GM12801 (cell line): Measurements from ENCODE around the gene UQCC5.

Experiments used
- CTCF ChIP-seq: IDR thresholded peaks from one replicate; pipeline ENCODE4 v1.5.1; 2011; ENCODE audit warnings: control low read depth; ENCODE audit not compliant: insufficient read length; ENCODE audit errors: extremely low read depth

UQCC5 gene

DNA sequence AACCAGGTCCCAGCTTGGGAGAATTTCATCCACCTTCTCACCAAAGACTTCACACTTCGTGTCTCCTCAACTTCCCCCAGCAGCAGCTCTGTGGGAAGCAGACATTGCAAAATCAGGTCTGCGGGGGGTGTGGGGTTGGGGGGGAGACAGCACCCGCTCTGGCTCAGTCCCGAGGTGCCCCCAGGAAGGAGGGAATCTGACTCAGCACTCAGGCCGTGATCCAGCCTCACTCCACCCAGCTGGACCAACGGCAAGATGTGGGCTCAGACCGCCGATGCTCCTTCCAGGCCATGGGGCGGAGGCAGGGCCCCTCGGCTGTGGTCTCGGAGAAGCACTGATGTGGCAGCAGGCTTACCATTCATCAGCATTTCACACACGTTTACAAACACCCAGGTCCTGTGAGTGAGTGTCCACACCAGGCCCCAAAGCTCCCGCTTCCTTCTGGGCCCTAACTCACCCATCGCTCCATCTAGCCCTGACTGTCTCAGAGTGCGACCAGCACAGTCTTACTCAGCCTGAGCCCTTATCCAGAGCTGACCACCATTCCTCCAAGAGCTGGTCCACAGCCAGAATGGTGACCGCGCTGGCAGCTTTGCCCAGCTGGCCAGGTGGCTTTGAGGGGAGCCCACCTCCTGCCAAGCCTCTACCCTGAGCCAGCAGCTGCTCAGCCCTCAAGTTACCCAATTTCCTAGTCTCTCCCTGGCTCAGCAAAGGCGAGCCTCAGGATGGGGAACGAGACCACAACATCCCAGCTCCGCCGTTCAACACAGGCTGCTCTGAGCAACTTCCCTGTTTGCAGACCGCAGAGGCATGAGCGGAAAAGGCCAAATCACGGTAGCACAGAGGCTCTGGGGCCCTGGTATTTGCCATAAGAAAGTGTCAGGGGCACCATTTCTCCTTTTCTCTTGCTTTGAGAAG, 38.0 kb upstream of the UQCC5 start:
- TF ChIP-seq CTCF, result no peak

DNA sequence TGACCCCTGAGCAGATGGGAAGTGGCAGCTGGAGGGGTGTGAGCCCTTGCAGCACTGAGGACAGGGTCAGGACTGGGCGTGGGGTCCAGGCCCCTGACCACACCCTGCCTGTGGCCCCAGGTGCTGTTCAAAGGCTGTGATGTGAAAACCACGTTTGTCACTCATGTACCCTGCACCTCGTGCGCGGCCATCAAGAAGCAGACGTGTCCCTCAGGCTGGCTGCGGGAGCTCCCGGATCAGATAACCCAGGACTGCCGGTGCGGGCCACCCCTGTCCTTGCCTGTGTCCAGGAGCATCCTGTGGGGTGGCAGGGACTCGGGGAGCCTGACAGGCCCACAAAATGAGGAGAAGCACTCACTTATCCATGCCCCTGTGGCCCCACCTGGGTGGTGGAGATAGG, 35.4 kb upstream of the UQCC5 start:
- TF ChIP-seq CTCF, result no peak

GRCh38 chr3:52502001-52502400, 34.4 kb upstream of the UQCC5 start:
- no peak for TF ChIP-seq CTCF

DNA sequence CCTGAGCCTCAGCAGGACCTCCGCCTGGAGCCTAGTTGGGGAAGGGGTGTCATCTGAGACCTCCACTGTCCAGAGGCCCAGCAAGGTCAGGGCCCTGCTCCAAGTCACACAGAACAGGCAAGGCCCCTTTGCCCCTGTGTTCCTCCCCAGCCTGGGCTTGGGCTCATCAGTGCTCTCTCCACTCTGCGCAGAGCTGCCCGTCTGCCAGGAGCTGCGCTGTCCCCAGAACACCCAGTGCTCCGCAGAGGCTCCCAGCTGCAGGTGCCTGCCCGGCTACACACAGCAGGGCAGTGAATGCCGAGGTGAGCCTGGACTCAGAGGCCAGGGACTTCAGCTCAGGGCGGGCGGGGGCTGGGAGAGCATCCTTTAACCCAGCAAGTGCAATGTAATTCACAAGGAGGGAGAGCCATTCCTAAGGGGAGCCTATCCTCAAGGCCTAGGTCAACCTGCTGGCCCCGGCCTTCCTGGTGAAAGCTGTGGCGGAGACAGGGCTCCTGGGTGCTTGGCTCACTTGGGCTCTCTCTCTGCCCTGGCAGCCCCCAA, 33.5 kb upstream of the UQCC5 start:
- no peak for TF ChIP-seq CTCF

- no peak for TF ChIP-seq CTCF
These were observed 32.5 kb upstream of the UQCC5 start for GRCh38 chr3:52503788-52504424.

DNA sequence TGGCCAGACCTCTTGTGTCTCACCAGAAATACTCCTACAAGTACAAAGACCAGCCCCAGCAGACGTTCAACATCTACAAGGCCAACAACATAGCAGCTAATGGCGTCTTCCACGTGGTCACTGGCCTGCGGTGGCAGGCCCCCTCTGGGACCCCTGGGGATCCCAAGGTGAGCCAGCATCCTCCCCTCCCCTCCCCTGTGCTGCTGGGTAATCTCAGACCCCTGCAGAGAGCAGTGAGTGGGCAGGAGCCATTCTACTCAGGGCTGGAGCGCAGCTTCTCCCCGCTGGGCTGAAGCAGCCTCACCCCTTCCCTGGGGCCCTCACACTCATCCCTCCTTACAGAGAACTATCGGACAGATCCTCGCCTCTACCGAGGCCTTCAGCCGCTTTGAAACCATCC, 31.4 kb upstream of the UQCC5 start:
- no peak for TF ChIP-seq CTCF

DNA sequence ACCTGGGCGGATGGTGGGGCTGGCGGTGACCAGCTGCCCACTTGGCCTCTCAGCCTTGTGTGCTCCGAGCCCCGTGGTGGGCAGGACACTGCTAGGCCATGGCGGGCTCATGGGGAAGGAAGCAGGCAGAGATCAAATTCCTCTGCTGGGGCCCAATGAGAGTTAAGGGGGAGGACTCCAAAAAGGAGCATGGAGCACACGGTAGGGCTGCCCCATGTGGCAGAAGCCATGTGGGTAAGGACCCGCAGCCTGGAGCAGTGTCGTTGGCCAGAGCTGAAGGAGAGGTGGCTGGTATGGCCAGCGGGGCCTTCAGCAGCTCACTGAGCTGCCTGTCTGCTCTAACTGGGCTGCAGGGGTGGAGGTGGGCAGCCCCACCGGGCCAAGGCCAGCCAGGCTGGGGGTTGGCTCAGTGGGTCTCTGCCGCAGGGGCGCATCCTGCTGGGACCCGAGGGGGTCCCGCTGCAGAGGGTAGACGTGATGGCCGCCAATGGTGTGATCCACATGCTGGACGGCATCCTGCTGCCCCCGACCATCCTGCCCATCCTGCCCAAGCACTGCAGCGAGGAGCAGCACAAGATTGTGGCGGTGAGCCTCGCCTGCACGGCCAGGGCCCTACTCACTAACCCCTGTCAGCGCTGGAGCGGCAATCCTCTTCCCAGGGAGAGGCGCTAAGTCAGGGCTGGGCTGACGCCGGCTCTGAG, 30.0 kb upstream of the UQCC5 start:
- TF ChIP-seq CTCF, result no peak
